Nephron (organoid): ENCODE data around the gene SYNGR4.

Source experiments
- H3K27ac Mint-ChIP-seq, 3 experiments: 2 replicates each; pipeline ENCODE4 v1.8.0; 2020; ENCODE audit warnings: mixed read lengths in 3 of 3, mild to moderate bottlenecking in 2 of 3, moderate library complexity in 1 of 3
- H3K27me3 Mint-ChIP-seq: 2 replicates; pipeline ENCODE4 v1.8.0; 2021; ENCODE audit warnings: low read depth, mild to moderate bottlenecking, moderate library complexity, mixed read lengths
- H3K36me3 Mint-ChIP-seq: 2 replicates; pipeline ENCODE4 v1.8.0; 2020; ENCODE audit warnings: low read depth, mixed read lengths
- H3K4me1 Mint-ChIP-seq: 2 replicates; pipeline ENCODE4 v1.8.0; 2020; ENCODE audit warnings: mixed read lengths
- H3K4me3 Mint-ChIP-seq, 3 experiments: 2 replicates each; pipeline ENCODE4 v1.8.0; 2020; ENCODE audit warnings: mild to moderate bottlenecking in 3 of 3, mixed read lengths in 3 of 3, moderate library complexity in 2 of 3
- H3K9me3 Mint-ChIP-seq: 2 replicates; pipeline ENCODE4 v1.8.0; 2020; ENCODE audit warnings: mixed read lengths
- TF ChIP-seq, protein P1 (sequence below), 3 experiments: fragments of 200-600 bp; sonication (generic); IDR thresholded peaks; one replicate each; pipeline ENCODE4 v1.5.0; 2021; ENCODE audit warnings: antibody characterized with exemption in 3 of 3; ENCODE audit not compliant: unreplicated experiment in 3 of 3

The SYNGR4 gene

DNA sequence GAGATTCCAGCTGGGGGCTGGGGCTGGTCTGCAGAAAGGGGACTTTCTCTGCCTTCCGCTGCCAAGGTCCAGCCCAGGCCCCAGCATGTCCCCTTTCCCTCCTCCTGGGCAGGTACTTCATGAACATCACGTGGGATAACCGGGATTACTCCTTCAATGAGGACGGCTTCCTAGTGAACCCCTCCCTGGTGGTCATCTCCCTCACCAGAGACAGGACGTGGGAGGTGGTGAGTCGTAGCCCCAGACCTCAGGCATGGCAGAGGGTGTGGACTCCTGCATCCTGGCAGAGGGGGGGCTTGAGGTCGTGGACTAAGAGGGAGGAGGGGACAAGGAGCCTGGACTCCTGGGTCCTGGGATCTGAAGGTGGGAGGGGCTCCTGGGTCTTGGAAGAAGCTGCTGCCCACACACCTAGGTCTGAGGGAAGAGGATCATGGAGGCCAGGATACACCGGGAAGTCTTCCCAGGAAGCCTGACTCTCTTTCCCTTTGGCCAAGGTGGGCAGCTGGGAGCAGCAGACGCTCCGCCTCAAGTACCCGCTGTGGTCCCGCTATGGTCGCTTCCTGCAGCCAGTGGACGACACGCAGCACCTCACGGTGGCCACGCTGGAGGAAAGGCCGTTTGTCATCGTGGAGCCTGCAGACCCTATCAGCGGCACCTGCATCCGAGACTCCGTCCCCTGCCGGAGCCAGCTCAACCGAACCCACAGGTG, 49.9 kb downstream of the SYNGR4 start:
- H3K27me3 Mint-ChIP-seq: peaks cover 13% of the 10 kb centered on the region
- TF ChIP-seq, protein P1, sequence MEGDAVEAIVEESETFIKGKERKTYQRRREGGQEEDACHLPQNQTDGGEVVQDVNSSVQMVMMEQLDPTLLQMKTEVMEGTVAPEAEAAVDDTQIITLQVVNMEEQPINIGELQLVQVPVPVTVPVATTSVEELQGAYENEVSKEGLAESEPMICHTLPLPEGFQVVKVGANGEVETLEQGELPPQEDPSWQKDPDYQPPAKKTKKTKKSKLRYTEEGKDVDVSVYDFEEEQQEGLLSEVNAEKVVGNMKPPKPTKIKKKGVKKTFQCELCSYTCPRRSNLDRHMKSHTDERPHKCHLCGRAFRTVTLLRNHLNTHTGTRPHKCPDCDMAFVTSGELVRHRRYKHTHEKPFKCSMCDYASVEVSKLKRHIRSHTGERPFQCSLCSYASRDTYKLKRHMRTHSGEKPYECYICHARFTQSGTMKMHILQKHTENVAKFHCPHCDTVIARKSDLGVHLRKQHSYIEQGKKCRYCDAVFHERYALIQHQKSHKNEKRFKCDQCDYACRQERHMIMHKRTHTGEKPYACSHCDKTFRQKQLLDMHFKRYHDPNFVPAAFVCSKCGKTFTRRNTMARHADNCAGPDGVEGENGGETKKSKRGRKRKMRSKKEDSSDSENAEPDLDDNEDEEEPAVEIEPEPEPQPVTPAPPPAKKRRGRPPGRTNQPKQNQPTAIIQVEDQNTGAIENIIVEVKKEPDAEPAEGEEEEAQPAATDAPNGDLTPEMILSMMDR (IDR thresholded peaks at IDR 0.05; ENCODE audit: unreplicated experiment in 3 of 3): no peak
- no peaks in the 10 kb centered on the region for H3K9me3 Mint-ChIP-seq
- no peak overlapping the region for H3K4me3 Mint-ChIP-seq
- no peaks in the 10 kb centered on the region for H3K36me3 Mint-ChIP-seq
- peaks cover 7% of the 10 kb centered on the region for H3K4me1 Mint-ChIP-seq
- H3K27ac Mint-ChIP-seq: no peak overlapping the region

- no peak overlapping the region for H3K27ac Mint-ChIP-seq
- TF ChIP-seq, protein P1 (IDR thresholded peaks at IDR 0.05; ENCODE audit: unreplicated experiment in 3 of 3): no peak
- peaks cover 9% of the 10 kb centered on the region for H3K4me1 Mint-ChIP-seq
- no peaks in the 10 kb centered on the region for H3K9me3 Mint-ChIP-seq
- H3K4me3 Mint-ChIP-seq: no peak overlapping the region
- no peaks in the 10 kb centered on the region for H3K36me3 Mint-ChIP-seq
- peaks cover 13% of the 10 kb centered on the region for H3K27me3 Mint-ChIP-seq
Measured at GRCh38 chr19:48415395-48415794, 51.2 kb downstream of the SYNGR4 start.

DNA sequence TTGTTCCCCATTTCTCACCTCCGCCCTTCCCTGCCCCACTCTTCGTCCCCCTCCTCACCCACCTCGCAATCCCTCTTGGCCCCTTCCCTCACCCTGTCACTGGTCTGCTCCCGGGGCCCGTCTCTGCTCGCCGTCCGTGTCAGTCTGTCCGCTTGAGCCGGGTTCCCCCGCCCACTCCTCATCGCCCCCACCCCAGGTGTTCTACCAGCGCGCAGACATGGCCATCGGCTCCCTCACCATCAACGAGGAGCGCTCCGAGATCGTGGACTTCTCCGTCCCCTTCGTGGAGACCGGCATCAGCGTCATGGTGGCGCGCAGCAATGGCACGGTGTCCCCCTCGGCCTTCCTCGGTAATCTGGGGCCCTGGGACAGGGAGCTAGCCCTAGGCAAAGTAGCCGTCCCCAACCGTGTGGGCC, 51.6 kb downstream of the SYNGR4 start:
- Mint-ChIP-seq H3K4me3 (no peak overlapping the region), H3K27ac (no peak overlapping the region), H3K4me1 (peaks cover 9% of the 10 kb centered on the region), H3K27me3 (peaks cover 13% of the 10 kb centered on the region), H3K9me3 (no peaks in the 10 kb centered on the region), H3K36me3 (no peaks in the 10 kb centered on the region)
- TF ChIP-seq, protein P1 (IDR thresholded peaks at IDR 0.05; ENCODE audit: unreplicated experiment in 3 of 3): no peak

DNA sequence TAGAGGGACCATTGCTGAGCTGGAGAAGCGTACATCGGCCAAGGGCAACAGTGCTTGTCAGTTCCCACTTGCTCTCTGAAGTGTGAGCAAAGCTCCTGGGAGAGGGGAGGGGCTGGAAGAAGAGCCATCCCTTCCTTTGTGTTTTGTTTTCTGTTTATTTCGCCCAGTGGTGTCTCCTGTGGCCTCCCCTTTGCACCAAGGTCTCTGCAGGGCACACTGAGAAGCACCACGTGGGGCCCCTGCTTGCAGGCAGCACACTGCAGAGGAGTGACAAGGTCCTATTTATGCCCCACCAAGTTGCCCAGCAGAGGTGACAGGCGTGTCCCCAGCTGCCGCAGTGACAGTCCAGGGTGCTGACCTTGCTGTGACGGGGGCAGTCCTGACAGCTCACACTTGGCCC, 53.3 kb downstream of the SYNGR4 start:
- Mint-ChIP-seq H3K27me3 (peaks cover 13% of the 10 kb centered on the region), H3K9me3 (no peaks in the 10 kb centered on the region), H3K4me3 (no peak overlapping the region), H3K27ac (no peak overlapping the region), H3K4me1 (peaks cover 9% of the 10 kb centered on the region), H3K36me3 (no peaks in the 10 kb centered on the region)
- TF ChIP-seq, protein P1 (IDR thresholded peaks at IDR 0.05; ENCODE audit: unreplicated experiment in 3 of 3): no peak

GRCh38 chr19:48418317-48419064, 54.3 kb downstream of the SYNGR4 start:
- peak overlapping the region in 1 of 3 experiments; percentile 69 for H3K4me3 Mint-ChIP-seq

More at GRCh38 chr19:48418317-48419064, 54.3 kb downstream of the SYNGR4 start:
- H3K27me3 Mint-ChIP-seq: peaks cover 13% of the 10 kb centered on the region
- peak overlapping the region; percentile 61 to 83 (median 75) for H3K27ac Mint-ChIP-seq
- TF ChIP-seq, protein P1 (IDR thresholded peaks at IDR 0.05; ENCODE audit: unreplicated experiment in 3 of 3): no peak
- H3K9me3 Mint-ChIP-seq: no peaks in the 10 kb centered on the region
- peaks cover 9% of the 10 kb centered on the region for H3K4me1 Mint-ChIP-seq
- H3K36me3 Mint-ChIP-seq: peaks cover 4% of the 10 kb centered on the region
